Adipose tissue (tissue), 3 donors: ENCODE measurements around the gene FAM111B. TPM values are rescaled to one million over a fixed set of nuclear protein-coding genes. Genes with fewer than 3 reads are reported as not detected.

ENCODE experiments used
- polyA plus RNA-seq, 3 donors: library from polyadenylated mRNA; stranded (reverse); fragments of 200-250 nt; gene quantifications; one replicate each; pipeline ENCODE4 v1.2.3, GENCODE V29; 2013
- donor health status: healthy with polysubstance abuse.
- donor health status: Bipolar disorder and iron deficiency.
- donor health status: healthy.

The FAM111B gene
- polyA plus RNA-seq, 3 donors = 0.05 to 0.15 TPM; not detected in 1

Other genes with a start within 250 kb of the FAM111B start
- under 1 TPM; 0.13 to 0.79 (median 0.76) TPM for gene GLYATL1, start 167.7 kb upstream of the FAM111B start, polyA plus RNA-seq
- not detected for gene GLYATL1B, start 20.9 kb upstream of the FAM111B start, polyA plus RNA-seq
- gene FAM111A, start 35.6 kb downstream of the FAM111B start, polyA plus RNA-seq = 10 to 100 TPM in 2 of 3 donors, 1 to 10 TPM in 1; 5.6 to 19.2 (median 13.7) TPM
- 10 to 100 TPM in 1 of 3 donors, 1 to 10 TPM in 2; 5.2 to 41.4 (median 7.0) TPM for gene DTX4, start 64.9 kb downstream of the FAM111B start, polyA plus RNA-seq
- 10 to 100 TPM in 2 of 3 donors, 1 to 10 TPM in 1; 2.3 to 13.5 (median 11.8) TPM for gene MPEG1, start 105.7 kb downstream of the FAM111B start, polyA plus RNA-seq